ENCODE measurements around the gene TRMT2A. TPM values are rescaled to one million over a fixed set of nuclear protein-coding genes. Genes with fewer than 3 reads are reported as not detected.
"Not testable (repeated sequence)": the region's sequence is repeated elsewhere in the genome, so short reads cannot be mapped to it uniquely, and the experiment has no call there.

TRMT2A gene
- total RNA-seq, 1 experiment from 2014 or later: 66.7 TPM

GRCh38 chr22:20164863-20165262 is 47.8 kb upstream of the TRMT2A start:
- POLR2A ChIA-PET: no interaction called here
- intact Hi-C loops (cut with micrococcal nuclease; ENCODE audit: unreplicated experiment): no loop called here

DNA sequence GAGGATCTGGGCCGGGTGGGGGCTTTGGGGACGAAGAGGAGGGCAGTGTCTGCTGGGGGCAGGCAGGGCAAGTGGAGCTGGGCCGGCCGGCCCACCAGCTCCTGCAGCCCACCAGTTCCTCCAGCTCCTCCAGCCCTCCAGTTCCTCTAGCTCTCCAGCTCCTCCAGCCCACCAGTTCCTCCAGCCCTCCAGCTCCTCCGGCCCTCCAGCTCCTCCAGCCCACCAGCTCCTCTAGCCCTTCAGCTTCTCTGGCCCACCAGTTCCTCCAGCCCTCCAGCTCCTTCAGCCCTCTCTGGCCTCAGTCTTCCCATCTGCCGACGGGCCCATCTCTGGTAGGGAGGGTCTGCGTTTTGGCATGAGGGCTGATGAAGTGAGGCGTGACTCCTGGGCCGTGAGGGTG is 43.0 kb upstream of the TRMT2A start:
- Histone ChIP-seq H3K27me3 (ENCODE audit: control insufficient read depth, insufficient read depth, low read length) (no peaks in the 10 kb centered on the region), H3K27ac (ENCODE audit: low read length) (no peak overlapping the region), H3K4me3 (ENCODE audit: low read depth in 2 of 2, low read length in 2 of 2) (no peak overlapping the region), H3K36me3 (ENCODE audit: control insufficient read depth, insufficient read depth, low read length) (no peaks in the 10 kb centered on the region), H3K9me3 (ENCODE audit: control insufficient read depth, insufficient read depth, low read depth, low read length) (no peaks in the 10 kb centered on the region), H3K4me1 (ENCODE audit: control insufficient read depth, insufficient read depth, low read length) (no peaks in the 10 kb centered on the region)
- CTCF ChIA-PET: no interaction called here
- ATAC-seq: no peak
- in situ Hi-C loops (cut with HindIII; ENCODE audit: low pct_unique_long_range_greater_than_20kb, low sequenced_read_pairs) (no loop called here), intact Hi-C loops (cut with micrococcal nuclease; ENCODE audit: unreplicated experiment) (no loop called here)
- no peak for TF ChIP-seq TCF7L2 (IDR thresholded peaks at IDR 0.05; ENCODE audit: low read depth, low read length)
- no peak for TF ChIP-seq REST (IDR thresholded peaks at IDR 0.05; ENCODE audit: insufficient read depth in 1 of 2, low read depth in 2 of 2, low read length in 1 of 2)
- no peak for TF ChIP-seq CTCF (IDR thresholded peaks at IDR 0.05)
- TF ChIP-seq SIN3A (IDR thresholded peaks at IDR 0.05; ENCODE audit: borderline replicate concordance, insufficient read depth, low read depth, low read length): no peak
- TF ChIP-seq POLR2AphosphoS5 (IDR thresholded peaks at IDR 0.05; ENCODE audit: low read depth, low read length): no peak
- DNase-seq (ENCODE audit: low read depth, low spot score): no peak
- POLR2A ChIA-PET: no interaction called here
- no TSS peak for BruUV-seq (replicated peaks)

More at GRCh38 chr22:20164863-20165262, 47.8 kb upstream of the TRMT2A start:
- CTCF ChIA-PET: no interaction called here
- in situ Hi-C loops (cut with HindIII; ENCODE audit: low pct_unique_long_range_greater_than_20kb, low sequenced_read_pairs): no loop called here
- Histone ChIP-seq H3K4me3 (ENCODE audit: low read depth in 2 of 2, low read length in 2 of 2) (no peak overlapping the region), H3K9me3 (ENCODE audit: control insufficient read depth, insufficient read depth, low read depth, low read length) (no peaks in the 10 kb centered on the region), H3K27me3 (ENCODE audit: control insufficient read depth, insufficient read depth, low read length) (no peaks in the 10 kb centered on the region), H3K27ac (ENCODE audit: low read length) (no peak overlapping the region), H3K36me3 (ENCODE audit: control insufficient read depth, insufficient read depth, low read length) (no peaks in the 10 kb centered on the region), H3K4me1 (ENCODE audit: control insufficient read depth, insufficient read depth, low read length) (no peaks in the 10 kb centered on the region)
- DNase-seq (ENCODE audit: low read depth, low spot score) (no peak), ATAC-seq (no peak)
- BruUV-seq (replicated peaks): no TSS peak
- TF ChIP-seq CTCF (IDR thresholded peaks at IDR 0.05) (no peak), REST (IDR thresholded peaks at IDR 0.05; ENCODE audit: insufficient read depth in 1 of 2, low read depth in 2 of 2, low read length in 1 of 2) (no peak), SIN3A (IDR thresholded peaks at IDR 0.05; ENCODE audit: borderline replicate concordance, insufficient read depth, low read depth, low read length) (no peak), POLR2AphosphoS5 (IDR thresholded peaks at IDR 0.05; ENCODE audit: low read depth, low read length) (no peak), TCF7L2 (IDR thresholded peaks at IDR 0.05; ENCODE audit: low read depth, low read length) (no peak)

DNA sequence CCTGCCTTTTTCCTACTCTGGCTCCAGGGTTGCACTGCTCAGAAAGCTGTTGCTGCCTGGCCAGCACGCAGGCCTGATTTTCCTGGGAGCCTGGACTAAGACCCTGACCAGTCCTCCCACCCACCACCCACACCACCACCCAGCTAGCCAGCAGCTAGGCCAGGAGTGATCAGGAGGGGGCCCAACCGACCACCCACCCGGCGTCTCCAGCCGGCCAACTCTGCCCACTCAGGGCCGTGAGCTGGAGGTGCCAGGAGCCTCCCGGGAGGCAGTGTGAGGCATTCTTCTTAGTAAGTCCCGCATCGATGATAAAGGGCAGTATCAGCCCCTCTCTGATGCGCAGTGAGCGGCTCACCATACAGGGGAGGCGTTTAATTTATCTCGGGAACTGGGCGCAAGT is 42.5 kb upstream of the TRMT2A start:
- intact Hi-C loops (cut with micrococcal nuclease; ENCODE audit: unreplicated experiment); H3K27me3 ChIP-seq (ENCODE audit: control insufficient read depth, insufficient read depth, low read length); in situ Hi-C loops (cut with HindIII; ENCODE audit: low pct_unique_long_range_greater_than_20kb, low sequenced_read_pairs); ATAC-seq; H3K36me3 ChIP-seq (ENCODE audit: control insufficient read depth, insufficient read depth, low read length); H3K4me3 ChIP-seq (ENCODE audit: low read depth in 2 of 2, low read length in 2 of 2); H3K4me1 ChIP-seq (ENCODE audit: control insufficient read depth, insufficient read depth, low read length); H3K27ac ChIP-seq (ENCODE audit: low read length); CTCF ChIA-PET; DNase-seq (ENCODE audit: low read depth, low spot score); POLR2A ChIA-PET; BruUV-seq (replicated peaks); H3K9me3 ChIP-seq (ENCODE audit: control insufficient read depth, insufficient read depth, low read depth, low read length): not testable (repeated sequence)

Data from Panc1 (cell line).